NCI-H146 treated with DMSO at 0.1 percent for 48 hours (cell line): ENCODE results near the gene DLG1.

ENCODE experiments used
- DNase-seq: peaks from one replicate; lab custom pipeline; 2025; ENCODE audit not compliant: unreplicated experiment; lab: John Stamatoyannopoulos, UW

DLG1 gene

GRCh38 chr3:197253238-197253947 lies 45.0 kb downstream of the DLG1 start:
- DNase-seq: no peak

- DNase-seq: no peak
These were observed 48.9 kb downstream of the DLG1 start for GRCh38 chr3:197249542-197249941.

- DNase-seq: no peak
These were observed 50.1 kb downstream of the DLG1 start for GRCh38 chr3:197248341-197248740.

GRCh38 chr3:197244751-197245150 lies 53.7 kb downstream of the DLG1 start:
- no peak for DNase-seq

GRCh38 chr3:197242784-197243432 lies 55.5 kb downstream of the DLG1 start:
- no peak for DNase-seq

GRCh38 chr3:197241173-197241572 lies 57.2 kb downstream of the DLG1 start:
- DNase-seq: no peak

- no peak for DNase-seq
These were observed 58.6 kb downstream of the DLG1 start for GRCh38 chr3:197239857-197240256.

- DNase-seq: no peak
These were observed 59.6 kb downstream of the DLG1 start for GRCh38 chr3:197238842-197239241.

- DNase-seq: no peak
These were observed 60.5 kb downstream of the DLG1 start for GRCh38 chr3:197237897-197238296.

- DNase-seq: no peak
These were observed 62.0 kb downstream of the DLG1 start for GRCh38 chr3:197236362-197236761.

- no peak for DNase-seq
These were observed 63.2 kb downstream of the DLG1 start for GRCh38 chr3:197234947-197235914.

- no peak for DNase-seq
These were observed 67.1 kb downstream of the DLG1 start for GRCh38 chr3:197231321-197231720.

GRCh38 chr3:197229836-197230235 lies 68.6 kb downstream of the DLG1 start:
- DNase-seq: no peak

- no peak for DNase-seq
These were observed 69.2 kb downstream of the DLG1 start for GRCh38 chr3:197229178-197229577.

GRCh38 chr3:197227780-197228574 lies 70.4 kb downstream of the DLG1 start:
- DNase-seq: no peak

GRCh38 chr3:197226179-197226578 lies 72.2 kb downstream of the DLG1 start:
- DNase-seq: no peak

GRCh38 chr3:197225579-197225978 lies 72.8 kb downstream of the DLG1 start:
- no peak for DNase-seq

GRCh38 chr3:197224034-197224444 lies 74.4 kb downstream of the DLG1 start:
- DNase-seq: peak; percentile 35

- no peak for DNase-seq
These were observed 75.5 kb downstream of the DLG1 start for GRCh38 chr3:197222937-197223370.

- no peak for DNase-seq
These were observed 78.8 kb downstream of the DLG1 start for GRCh38 chr3:197219619-197220018.

GRCh38 chr3:197218210-197218609 lies 80.2 kb downstream of the DLG1 start:
- no peak for DNase-seq
